OCI-LY7 (cell line): ENCODE results near the gene AFF2. TPM values are rescaled to one million over a fixed set of nuclear protein-coding genes. Genes with fewer than 3 reads are reported as not detected.

Source experiments
- BruUV-seq: library from RNA; stranded (reverse); fragments of 400-500 nt; replicated peaks from 2 replicates; lab custom pipeline; 2021; lab: Mats Ljungman, UMichigan
- CTCF ChIA-PET: fragments of 300-600 bp; sonication (Branson Sonifier 250); formaldehyde crosslinking; loops from one replicate; lab custom pipeline; 2022; ENCODE audit warnings: antibody characterized with exemption; ENCODE audit not compliant: unreplicated experiment; lab: Charles Lee
- POLR2A ChIA-PET: fragments of 300-600 bp; sonication (Branson Sonifier 250); formaldehyde crosslinking; loops from one replicate; lab custom pipeline; 2022; ENCODE audit warnings: antibody characterized with exemption; lab: Charles Lee
- DNase-seq: peaks from one replicate; pipeline ENCODE4 v3.0.0-alpha.2; 2015; ENCODE audit warnings: low spot score
- H2AFZ ChIP-seq: fragments of 200-600 bp; sonication (generic), shearing (Covaris generic); 2 replicates; pipeline ENCODE4 v1.6.1; 2014; ENCODE audit warnings: mild to moderate bottlenecking, antibody characterized with exemption, low read length, moderate library complexity
- H3K27ac ChIP-seq: fragments of 200-600 bp; sonication (generic); 2 replicates; pipeline ENCODE4 v1.5.1; 2014; ENCODE audit warnings: mixed run types, low read depth, mild to moderate bottlenecking, moderate library complexity, low read length, inconsistent platforms; ENCODE audit not compliant: poor library complexity, severe bottlenecking
- H3K36me3 ChIP-seq: fragments of 200-600 bp; sonication (generic); 2 replicates; pipeline ENCODE4 v1.6.1; 2014; ENCODE audit warnings: mild to moderate bottlenecking, antibody characterized with exemption, low read length, moderate library complexity, mixed read lengths; ENCODE audit not compliant: insufficient read depth
- H3K4me1 ChIP-seq: fragments of 200-600 bp; sonication (generic); 2 replicates; pipeline ENCODE4 v1.5.1; 2014; ENCODE audit warnings: mild to moderate bottlenecking, low read length; ENCODE audit not compliant: insufficient read depth, poor library complexity, severe bottlenecking
- H3K4me2 ChIP-seq: fragments of 200-600 bp; sonication (generic); 2 replicates; pipeline ENCODE4 v1.6.1; 2014; ENCODE audit warnings: mild to moderate bottlenecking, low read length
- H3K4me3 ChIP-seq: fragments of 200-600 bp; sonication (generic); 2 replicates; pipeline ENCODE4 v1.5.1; 2014; ENCODE audit warnings: mild to moderate bottlenecking, low read depth, low read length; ENCODE audit not compliant: poor library complexity, severe bottlenecking
- H3K79me2 ChIP-seq: fragments of 200-600 bp; sonication (generic); 2 replicates; pipeline ENCODE4 v1.6.1; 2016; ENCODE audit warnings: low read depth, mild to moderate bottlenecking, low read length, moderate library complexity, mixed read lengths; ENCODE audit not compliant: insufficient read depth
- H3K9me2 ChIP-seq: fragments of 200-600 bp; sonication (generic); 2 replicates; pipeline ENCODE4 v1.6.1; 2016; ENCODE audit warnings: mild to moderate bottlenecking, low read length, mixed read lengths; ENCODE audit not compliant: insufficient read depth
- H3K9me3 ChIP-seq: fragments of 200-600 bp; sonication (generic); 2 replicates; pipeline ENCODE4 v1.6.1; 2014; ENCODE audit warnings: mild to moderate bottlenecking, mixed run types, low read length, mixed read lengths
- H4K20me1 ChIP-seq: fragments of 200-600 bp; sonication (generic); 2 replicates; pipeline ENCODE4 v1.6.1; 2014; ENCODE audit warnings: mild to moderate bottlenecking, antibody characterized with exemption, low read length, moderate library complexity, mixed read lengths; ENCODE audit not compliant: insufficient read depth
- EZH2phosphoT487 ChIP-seq: fragments of 200-600 bp; sonication (generic); IDR thresholded peaks from 2 replicates; pipeline ENCODE4 v1.6.1; 2018; ENCODE audit warnings: low read depth, borderline replicate concordance, mild to moderate bottlenecking, mixed run types, antibody characterized with exemption, low read length, moderate library complexity, mixed read lengths
- intact Hi-C: fragments of 100-400 bp; cut with micrococcal nuclease; formaldehyde crosslinking; loops from one replicate; pipeline ENCODE4 v1.10.0; 2022; ENCODE audit not compliant: unreplicated experiment
- total RNA-seq, 2 experiments: library from RNA; depleted of rRNA in 1 of 2; stranded (reverse); fragments of >200 nt in 1 of 2; shearing (Covaris generic) in 1 of 2; gene quantifications; 2 replicates each; pipeline ENCODE4 v1.2.3, GENCODE V29; 2014 to 2022
- TF ChIP-seq, protein P1 (sequence below): fragments of 200-600 bp; sonication (generic); conservative IDR thresholded peaks from 2 replicates; pipeline ENCODE4 v1.5.1; 2014; ENCODE audit warnings: mild to moderate bottlenecking, antibody characterized with exemption, low read length, moderate library complexity, mixed read lengths

AFF2 gene
- total RNA-seq, 2 experiments from 2014 or later = 102 to 106 TPM

DNA sequence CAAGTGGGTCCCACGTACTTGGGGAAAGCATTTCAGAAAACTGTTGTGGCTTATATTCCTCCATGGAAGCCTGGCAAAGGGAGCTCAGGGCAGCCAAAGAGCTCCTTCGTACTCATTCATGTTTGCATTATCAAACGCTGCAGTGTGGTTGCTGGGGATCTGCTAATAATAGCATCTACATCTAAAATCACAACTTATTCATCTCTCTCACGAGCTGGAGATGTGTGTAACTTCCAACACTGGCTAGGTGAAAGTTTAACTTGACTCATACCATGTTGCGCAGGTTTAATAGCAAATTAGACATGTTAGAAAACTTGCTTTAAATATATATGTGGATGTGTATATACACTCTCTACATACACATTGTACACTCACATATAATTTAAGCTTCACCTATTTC lies 415.1 kb downstream of the AFF2 start:
- intact Hi-C loops = no loop called here
- no peaks in the 10 kb centered on the region for H3K9me3 ChIP-seq
- H3K4me2 ChIP-seq = no peak overlapping the region
- H4K20me1 ChIP-seq = no peaks in the 10 kb centered on the region
- H3K4me3 ChIP-seq = no peak overlapping the region
- H2AFZ ChIP-seq = no peak overlapping the region
- H3K36me3 ChIP-seq = no peaks in the 10 kb centered on the region; the same call in 1 of the 2 replicates
- H3K79me2 ChIP-seq = no peaks in the 10 kb centered on the region
- no peak for DNase-seq
- POLR2A ChIA-PET = interaction anchor here (0.7 to 0.8 kb wide), 2 partner anchors 317 to 623 kb away, joined by 4 to 5 read pairs; no protein-coding TSS in a partner anchor
- TF ChIP-seq, protein P1, sequence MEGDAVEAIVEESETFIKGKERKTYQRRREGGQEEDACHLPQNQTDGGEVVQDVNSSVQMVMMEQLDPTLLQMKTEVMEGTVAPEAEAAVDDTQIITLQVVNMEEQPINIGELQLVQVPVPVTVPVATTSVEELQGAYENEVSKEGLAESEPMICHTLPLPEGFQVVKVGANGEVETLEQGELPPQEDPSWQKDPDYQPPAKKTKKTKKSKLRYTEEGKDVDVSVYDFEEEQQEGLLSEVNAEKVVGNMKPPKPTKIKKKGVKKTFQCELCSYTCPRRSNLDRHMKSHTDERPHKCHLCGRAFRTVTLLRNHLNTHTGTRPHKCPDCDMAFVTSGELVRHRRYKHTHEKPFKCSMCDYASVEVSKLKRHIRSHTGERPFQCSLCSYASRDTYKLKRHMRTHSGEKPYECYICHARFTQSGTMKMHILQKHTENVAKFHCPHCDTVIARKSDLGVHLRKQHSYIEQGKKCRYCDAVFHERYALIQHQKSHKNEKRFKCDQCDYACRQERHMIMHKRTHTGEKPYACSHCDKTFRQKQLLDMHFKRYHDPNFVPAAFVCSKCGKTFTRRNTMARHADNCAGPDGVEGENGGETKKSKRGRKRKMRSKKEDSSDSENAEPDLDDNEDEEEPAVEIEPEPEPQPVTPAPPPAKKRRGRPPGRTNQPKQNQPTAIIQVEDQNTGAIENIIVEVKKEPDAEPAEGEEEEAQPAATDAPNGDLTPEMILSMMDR = no peak
- no peak for TF ChIP-seq EZH2phosphoT487
- no peaks in the 10 kb centered on the region for H3K9me2 ChIP-seq
- CTCF ChIA-PET = no interaction called here
- BruUV-seq = no TSS peak
- H3K27ac ChIP-seq = no peak overlapping the region
- no peaks in the 10 kb centered on the region for H3K4me1 ChIP-seq

DNA sequence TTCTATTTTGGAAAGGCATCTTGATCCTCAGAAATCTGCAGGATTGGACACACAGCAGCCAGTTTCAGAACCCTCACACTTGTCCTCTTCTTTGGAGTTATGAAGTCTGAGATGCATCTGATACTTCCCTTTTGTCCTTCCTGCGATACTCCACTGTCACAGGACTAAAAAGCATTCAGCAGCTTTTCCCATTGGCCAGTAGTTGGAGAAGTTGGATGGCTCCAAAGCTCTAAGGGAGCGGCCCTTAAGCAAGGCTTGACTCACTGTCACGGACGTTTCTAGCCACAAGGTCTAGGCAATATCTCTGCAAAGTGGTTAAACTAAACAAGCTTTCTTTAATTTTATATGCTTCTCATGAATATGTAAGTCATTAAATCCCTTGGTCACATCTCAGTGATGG lies 417.0 kb downstream of the AFF2 start:
- POLR2A ChIA-PET = no interaction called here
- DNase-seq = no peak
- BruUV-seq = no TSS peak
- Histone ChIP-seq H3K27ac (no peak overlapping the region), H2AFZ (no peak overlapping the region), H3K4me2 (no peak overlapping the region), H3K9me2 (no peaks in the 10 kb centered on the region), H3K36me3 (no peaks in the 10 kb centered on the region; the same call in 1 of the 2 replicates), H3K4me3 (no peak overlapping the region), H3K4me1 (no peaks in the 10 kb centered on the region), H3K9me3 (no peaks in the 10 kb centered on the region), H4K20me1 (no peaks in the 10 kb centered on the region), H3K79me2 (no peaks in the 10 kb centered on the region)
- CTCF ChIA-PET = no interaction called here
- intact Hi-C loops = no loop called here
- no peak for TF ChIP-seq EZH2phosphoT487
- TF ChIP-seq, protein P1 = no peak

DNA sequence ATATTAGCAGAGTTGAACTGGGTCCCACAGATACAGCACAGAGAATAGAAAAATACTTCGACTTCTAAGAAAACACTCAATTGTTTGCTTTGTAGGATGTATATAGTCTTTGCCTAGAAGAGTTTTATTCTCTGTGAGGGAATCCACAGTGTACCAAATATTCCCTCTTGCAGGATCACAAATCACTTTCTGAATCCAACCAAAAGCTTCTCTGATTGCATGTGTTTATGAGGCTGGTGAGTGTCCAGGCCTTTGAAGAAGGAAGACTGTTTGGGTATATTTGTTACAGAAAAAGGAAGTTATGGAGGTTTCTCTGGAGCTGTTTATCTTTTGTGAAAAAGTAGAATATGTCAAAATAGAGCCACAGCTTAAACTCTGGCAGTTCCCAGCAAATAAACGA lies 423.2 kb downstream of the AFF2 start:
- Histone ChIP-seq H3K27ac (no peak overlapping the region), H3K36me3 (no peaks in the 10 kb centered on the region; the same call in 1 of the 2 replicates), H3K4me2 (no peak overlapping the region), H3K9me2 (no peaks in the 10 kb centered on the region), H3K4me3 (no peak overlapping the region), H3K79me2 (no peaks in the 10 kb centered on the region), H3K9me3 (no peaks in the 10 kb centered on the region), H4K20me1 (no peaks in the 10 kb centered on the region), H3K4me1 (no peaks in the 10 kb centered on the region), H2AFZ (no peak overlapping the region)
- no TSS peak for BruUV-seq
- ChIA-PET POLR2A (interaction anchor here (1.5 kb wide), 1 partner anchor 9 kb away, joined by 3 read pairs; no protein-coding TSS in a partner anchor), CTCF (no interaction called here)
- TF ChIP-seq EZH2phosphoT487 = no peak
- TF ChIP-seq, protein P1 = no peak
- DNase-seq = no peak
- intact Hi-C loops = no loop called here
